ENCODE measurements around the gene GOLGA8T.
"Not testable (repeated sequence)": the region's sequence is repeated elsewhere in the genome, so short reads cannot be mapped to it uniquely, and the experiment has no call there.

- TF ChIP-seq CTCF, POLR2AphosphoS5 (IDR thresholded peaks at IDR 0.05): not testable (repeated sequence)
Observed at GRCh38 chr15:30191143-30191542, 56.3 kb downstream of the GOLGA8T start.

Data from upper lobe of left lung (tissue), 4 donors.